GM12875 (cell line): ENCODE results near the gene SLC22A16.

Experiments used
- H3K4me3 ChIP-seq: one replicate; pipeline ENCODE4 v1.5.1; 2011; ENCODE audit warnings: low read depth, low read length, control low read depth
- TF ChIP-seq, protein P1 (sequence below): IDR thresholded peaks from 2 replicates; pipeline ENCODE4 v1.5.1; 2011; ENCODE audit warnings: low read depth, mild to moderate bottlenecking, control low read depth, inconsistent platforms, low read length, moderate library complexity, borderline replicate concordance; ENCODE audit not compliant: insufficient read depth

Gene SLC22A16

DNA sequence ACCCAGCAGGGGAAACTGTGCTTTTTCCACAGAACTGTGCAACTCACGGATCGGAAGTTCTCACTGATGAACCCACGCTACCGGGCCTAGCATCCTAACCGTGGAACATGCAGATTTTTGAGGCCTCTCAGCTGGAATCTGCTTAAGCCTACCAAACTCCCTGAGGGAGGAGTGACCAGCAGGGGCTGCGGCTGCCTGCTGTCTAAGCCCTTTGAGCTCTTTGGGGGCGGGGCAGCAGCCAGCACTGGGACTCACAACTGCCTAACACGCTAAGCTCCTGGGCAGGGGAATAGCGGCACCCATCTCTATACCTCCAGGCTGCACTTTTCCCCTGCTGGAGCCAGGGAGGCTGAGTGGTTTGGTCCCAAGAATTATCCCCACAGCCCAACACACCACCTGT, 97.9 kb downstream of the SLC22A16 start:
- TF ChIP-seq, protein P1, sequence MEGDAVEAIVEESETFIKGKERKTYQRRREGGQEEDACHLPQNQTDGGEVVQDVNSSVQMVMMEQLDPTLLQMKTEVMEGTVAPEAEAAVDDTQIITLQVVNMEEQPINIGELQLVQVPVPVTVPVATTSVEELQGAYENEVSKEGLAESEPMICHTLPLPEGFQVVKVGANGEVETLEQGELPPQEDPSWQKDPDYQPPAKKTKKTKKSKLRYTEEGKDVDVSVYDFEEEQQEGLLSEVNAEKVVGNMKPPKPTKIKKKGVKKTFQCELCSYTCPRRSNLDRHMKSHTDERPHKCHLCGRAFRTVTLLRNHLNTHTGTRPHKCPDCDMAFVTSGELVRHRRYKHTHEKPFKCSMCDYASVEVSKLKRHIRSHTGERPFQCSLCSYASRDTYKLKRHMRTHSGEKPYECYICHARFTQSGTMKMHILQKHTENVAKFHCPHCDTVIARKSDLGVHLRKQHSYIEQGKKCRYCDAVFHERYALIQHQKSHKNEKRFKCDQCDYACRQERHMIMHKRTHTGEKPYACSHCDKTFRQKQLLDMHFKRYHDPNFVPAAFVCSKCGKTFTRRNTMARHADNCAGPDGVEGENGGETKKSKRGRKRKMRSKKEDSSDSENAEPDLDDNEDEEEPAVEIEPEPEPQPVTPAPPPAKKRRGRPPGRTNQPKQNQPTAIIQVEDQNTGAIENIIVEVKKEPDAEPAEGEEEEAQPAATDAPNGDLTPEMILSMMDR: no peak
- no peak overlapping the region for H3K4me3 ChIP-seq
